Stimulated activated CD8-positive, alpha-beta memory T cell treated with anti-CD3 and anti-CD28 coated beads, Interleukin-15, amount 100 ng/mL, for 48 hours (primary cell): Measurements from ENCODE around the gene CLCN3.
"Not testable (repeated sequence)": the region's sequence is repeated elsewhere in the genome, so short reads cannot be mapped to it uniquely, and the experiment has no call there.

ENCODE experiments used
- DNase-seq, 2 donors: peaks; one replicate each; pipeline ENCODE4 v3.0.0-alpha.2; 2020; ENCODE audit warnings: low read depth in 2 of 2

Gene CLCN3

GRCh38 chr4:169617306-169617705 lies 3.1 kb upstream of the CLCN3 start:
- no peak for DNase-seq

- DNase-seq = no peak
Observed at GRCh38 chr4:169618286-169618685, 2.1 kb upstream of the CLCN3 start.

DNA sequence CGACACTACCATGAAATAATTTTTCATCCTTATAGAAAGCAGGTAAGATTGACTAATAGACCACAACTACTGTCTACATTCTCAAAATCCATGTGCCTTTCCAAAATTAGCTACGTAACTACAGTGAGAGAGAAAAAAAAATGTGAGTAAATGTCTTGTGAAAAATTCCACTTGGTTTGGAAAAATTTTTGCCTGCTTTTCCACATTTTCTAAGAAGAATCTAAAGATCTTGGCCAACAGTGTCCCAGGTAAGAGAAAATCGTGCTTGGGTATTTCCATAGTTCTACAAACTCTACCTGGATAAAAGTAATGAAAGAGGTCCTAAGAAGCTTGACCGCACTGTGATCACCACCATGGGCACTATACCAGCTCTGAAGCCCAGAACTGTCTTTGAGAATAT lies 1.4 kb upstream of the CLCN3 start:
- DNase-seq = no peak

DNA sequence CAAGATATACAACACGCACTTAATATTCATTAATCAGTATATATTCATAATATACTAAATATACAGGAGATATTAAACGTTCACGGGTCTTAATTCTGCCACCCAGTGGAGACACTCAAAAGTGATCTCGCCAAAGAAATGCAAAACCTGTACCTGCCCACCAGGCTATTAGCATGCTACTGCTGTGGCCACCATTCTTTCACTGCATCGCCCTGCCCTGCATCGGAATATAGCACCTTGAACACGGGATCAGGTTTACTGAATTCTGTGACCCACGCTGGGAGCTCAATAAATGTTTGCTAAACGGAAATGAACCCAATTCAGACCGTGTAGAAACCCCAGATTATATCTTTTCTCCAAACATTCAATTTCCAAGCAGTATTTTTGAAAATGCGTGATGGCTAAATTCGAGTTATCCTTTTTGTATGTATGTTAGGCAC lies 840 bp upstream of the CLCN3 start:
- DNase-seq = no peak

DNA sequence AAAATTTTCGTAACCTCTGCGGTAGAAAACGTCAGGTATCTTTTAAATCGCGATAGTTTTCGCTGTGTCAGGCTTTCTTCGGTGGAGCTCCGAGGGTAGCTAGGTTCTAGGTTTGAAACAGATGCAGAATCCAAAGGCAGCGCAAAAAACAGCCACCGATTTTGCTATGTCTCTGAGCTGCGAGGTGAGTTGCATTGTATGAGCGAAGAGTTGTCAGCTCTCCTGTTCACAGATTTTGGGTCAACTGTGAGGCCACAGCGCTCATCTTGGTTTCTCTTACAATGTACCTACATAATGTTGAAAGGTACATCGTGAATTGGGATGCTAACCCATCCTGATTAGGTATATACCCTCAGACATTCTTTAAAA lies 486 bp downstream of the CLCN3 start:
- no peak for DNase-seq

DNA sequence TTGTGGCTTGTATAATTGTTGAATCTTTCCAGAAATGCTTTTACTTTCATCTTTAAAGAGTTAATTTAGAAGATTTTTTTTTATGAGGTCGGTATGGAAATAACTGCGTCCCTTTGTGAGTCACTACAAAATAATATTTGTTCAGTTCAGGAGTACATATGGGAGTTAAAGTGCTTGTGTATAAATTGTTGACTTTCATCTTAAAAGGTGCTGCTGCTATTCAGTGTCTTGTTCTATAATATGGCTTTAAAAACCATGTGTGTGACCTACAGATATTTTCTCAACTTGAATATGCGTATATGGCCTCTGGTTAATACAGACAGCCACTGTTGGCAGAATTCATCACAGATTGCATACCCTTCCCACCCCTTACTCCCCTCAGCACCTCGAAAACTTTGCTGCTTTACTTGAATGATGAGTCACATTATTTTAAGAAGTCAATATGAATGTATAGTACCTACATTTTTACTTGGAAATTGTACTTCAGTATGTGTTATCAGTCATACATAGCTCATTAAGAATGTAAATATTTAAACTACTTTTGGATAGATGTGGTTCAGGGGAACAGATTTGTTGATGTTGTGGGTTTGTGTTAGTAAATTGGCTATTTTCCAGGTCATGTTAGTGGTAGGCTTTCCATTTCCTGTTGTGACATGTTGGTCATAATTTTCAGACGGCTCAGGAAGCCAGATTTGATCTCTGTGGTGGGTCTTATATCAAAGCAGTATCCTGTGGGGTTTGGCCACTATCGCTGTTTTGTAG lies 1.5 kb downstream of the CLCN3 start:
- DNase-seq = no peak

GRCh38 chr4:169622566-169622965 lies 2.2 kb downstream of the CLCN3 start:
- no peak for DNase-seq

DNA sequence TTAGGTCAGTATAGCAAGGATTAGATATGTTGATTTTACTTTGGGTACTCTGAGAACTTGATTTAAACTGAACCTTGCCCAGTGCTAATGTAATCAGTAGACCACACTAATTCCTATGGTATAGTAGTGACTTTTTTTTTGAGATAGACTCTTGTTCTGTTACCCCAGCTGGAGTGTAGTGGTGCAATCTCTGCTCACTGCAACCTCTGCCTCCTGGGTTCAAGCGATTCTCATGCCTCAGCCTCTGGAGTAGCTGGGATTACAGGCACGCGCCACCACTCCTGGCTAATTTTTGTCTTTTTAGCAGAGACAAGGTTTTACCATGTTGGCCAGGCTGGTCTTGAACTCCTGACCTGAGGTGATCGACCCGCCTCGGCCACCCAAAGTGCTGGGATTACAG lies 3.6 kb downstream of the CLCN3 start:
- not testable (repeated sequence) for DNase-seq

DNA sequence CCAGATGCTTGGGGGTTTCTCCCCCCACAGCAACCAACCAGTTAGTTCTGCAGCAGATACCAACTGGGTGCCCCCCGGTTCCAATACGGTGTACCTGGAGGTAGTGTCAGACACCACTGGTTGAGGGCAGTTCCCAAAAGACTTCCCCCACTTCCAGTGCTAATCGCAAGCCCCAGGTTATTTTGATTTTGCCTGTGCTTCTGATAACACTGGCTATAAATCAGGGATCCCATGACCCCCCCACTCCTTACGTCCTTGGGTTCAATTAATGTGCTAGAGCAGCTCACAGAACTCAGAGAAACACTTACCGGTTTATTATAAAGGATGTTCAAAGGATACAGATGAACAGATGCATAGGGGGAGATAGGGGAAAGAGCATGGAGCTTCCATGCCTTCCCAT lies 5.5 kb downstream of the CLCN3 start:
- no peak for DNase-seq

GRCh38 chr4:169626331-169627282 lies 6.2 kb downstream of the CLCN3 start:
- no peak for DNase-seq

DNA sequence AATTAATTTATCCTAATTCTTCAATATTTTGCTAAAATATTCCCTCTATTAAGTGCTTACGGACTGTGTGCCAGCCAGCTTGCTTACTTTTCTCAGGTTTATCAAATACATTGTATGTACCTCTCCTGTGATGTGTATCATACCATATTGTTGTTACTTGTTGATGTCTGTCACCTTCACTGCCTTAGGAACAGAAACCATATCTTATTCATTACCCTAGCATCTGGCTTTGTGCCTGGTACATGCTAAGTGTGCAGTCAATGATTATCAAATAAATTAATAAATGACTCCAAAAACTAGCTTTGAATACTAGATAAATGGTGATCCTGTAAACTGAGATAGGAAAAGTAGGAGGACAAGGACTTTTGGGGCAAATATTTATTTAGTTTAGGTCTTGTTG lies 6.9 kb downstream of the CLCN3 start:
- no peak for DNase-seq

DNA sequence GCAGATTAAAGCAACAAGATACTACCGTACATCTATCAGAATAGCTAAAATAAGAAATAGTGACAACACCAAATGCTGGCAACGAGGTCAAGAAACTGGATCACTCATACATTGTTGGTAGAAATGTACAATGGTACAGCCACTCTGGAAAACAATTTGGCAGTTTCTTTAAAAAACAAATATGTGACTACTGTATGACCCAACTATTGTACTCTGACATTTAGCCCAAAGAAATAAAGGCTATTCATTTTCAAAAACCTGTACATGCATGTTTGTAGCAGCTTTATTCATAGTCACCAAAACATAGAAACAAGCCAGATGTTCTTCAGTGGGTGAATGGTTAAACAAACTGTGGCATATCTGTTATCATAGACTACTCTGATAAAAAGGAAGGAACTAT lies 8.2 kb downstream of the CLCN3 start:
- DNase-seq = no peak

- DNase-seq = no peak
Observed at GRCh38 chr4:169630069-169630468, 9.7 kb downstream of the CLCN3 start.

- no peak for DNase-seq
Observed at GRCh38 chr4:169632896-169633295, 12.5 kb downstream of the CLCN3 start.

DNA sequence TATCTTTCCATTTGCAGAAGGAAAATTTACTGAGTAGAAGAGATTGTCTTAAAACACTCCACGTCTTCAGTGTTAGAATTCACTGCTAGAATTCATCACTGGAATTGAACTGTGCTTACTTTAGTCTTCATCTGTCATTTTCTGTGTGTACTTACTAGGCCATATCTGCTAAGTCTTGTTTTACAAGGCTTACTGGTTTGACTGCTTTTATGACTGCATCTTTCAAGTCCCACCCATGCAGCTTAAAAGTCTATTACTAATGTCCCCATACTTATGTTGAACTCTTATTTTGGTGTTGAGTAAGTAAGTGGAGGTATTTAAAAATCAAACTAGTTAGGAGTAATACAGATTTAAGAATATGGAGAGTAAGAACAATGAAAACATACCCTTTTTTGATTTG lies 14.6 kb downstream of the CLCN3 start:
- no peak for DNase-seq

DNA sequence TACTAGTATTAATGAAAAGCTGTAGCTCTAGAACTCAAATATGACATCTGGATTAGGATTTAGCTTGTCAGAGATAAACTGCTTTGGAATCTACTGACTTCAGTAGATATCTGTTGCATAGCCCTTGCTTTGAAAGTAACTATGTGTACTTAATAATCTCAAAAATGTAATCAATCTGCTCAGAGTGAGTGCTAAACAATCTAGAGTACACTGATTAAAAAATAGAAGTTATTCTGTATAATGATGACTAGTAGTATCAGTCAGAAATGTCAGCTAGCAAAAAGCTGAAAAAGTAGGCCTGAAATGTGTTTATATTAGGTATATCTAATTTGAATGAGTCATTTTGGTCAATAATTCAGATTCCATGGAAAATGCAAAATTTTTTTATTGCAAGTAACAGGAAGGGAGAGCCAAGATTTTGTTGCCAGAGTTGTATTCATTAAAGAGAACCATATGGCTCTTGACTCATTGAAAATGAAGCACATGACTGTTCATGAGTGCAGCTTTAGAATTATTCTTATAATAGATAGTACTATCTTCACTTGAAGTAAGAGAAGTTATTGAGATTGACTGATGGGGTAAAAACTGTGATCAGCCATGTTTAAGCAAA lies 20.0 kb downstream of the CLCN3 start:
- no peak for DNase-seq

- no peak for DNase-seq
Observed at GRCh38 chr4:169644802-169645201, 24.4 kb downstream of the CLCN3 start.

DNA sequence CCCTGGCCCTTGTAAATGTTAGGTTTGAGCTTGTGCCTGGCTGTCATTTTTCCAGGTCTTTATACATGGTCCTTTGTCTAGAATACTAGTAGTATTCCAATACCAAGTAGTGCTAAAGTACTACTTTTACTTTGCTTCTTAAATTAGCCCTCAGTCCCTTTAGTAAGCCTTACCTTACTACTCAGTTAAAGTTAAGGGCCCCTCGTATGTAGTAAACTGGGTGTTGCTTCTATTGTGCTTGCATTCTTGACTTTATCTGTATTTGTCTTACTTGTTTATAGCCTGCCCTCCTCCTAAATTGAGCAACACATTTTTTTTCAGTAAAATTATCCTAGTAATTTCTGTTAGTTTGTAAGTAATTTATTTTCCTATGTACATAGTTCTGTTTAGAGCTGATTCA lies 25.2 kb downstream of the CLCN3 start:
- DNase-seq = no peak

- no peak for DNase-seq
Observed at GRCh38 chr4:169649545-169650226, 29.3 kb downstream of the CLCN3 start.

DNA sequence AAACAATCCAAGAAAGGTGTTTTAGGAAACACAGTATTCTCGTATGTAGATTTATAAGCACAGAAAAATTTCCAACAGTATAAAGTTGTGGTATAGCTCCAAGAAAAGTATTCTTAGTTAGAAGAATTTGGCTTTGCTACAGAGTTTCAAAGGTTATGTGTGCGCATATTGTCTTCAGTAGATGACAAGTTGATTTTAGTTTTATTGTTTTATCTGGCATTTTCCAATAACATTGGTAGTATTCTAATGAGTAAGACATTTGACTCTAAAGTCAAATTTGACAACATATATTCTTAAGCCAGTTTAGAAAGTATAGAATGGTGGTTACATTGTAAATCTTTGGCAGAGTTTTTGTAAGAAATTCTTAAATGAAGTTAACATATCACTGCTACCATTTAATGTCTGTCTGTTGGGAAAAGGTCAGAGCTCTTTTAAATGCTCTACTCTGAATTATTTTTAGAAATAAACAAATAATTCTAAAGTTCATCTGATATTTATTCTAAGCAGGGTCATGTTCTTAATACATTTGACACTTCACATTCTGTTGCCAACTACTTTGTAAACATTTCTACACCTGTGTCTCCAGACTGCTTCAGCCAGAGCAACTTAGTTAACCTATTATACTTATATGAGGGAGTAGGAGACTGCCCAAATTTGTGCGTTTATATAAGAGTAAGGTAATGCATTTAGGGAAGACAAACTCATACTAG lies 30.0 kb downstream of the CLCN3 start:
- DNase-seq = no peak

DNA sequence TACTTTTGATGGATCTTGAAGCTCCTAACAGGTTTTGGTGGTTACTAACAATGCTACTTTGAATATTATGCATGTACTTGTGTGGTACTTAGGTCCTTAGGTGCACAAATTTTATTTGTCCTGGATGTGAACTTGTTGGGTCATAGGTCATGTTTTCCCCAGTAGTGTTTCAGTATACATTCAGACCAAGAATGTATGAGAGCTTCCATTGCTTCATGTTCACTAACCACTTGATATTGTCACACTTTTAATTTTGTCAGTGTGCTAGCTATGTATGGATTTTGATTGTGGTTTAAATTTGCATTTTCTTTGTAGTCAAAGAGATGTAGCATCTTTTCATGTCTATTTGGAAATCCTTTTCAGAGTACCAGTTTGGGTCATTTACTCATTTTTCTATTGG lies 32.2 kb downstream of the CLCN3 start:
- DNase-seq = no peak
